ENCODE data around the gene SIM1.

Gene SIM1

GRCh38 chr6:100446115-100447080 is 18.3 kb downstream of the SIM1 start:
- in situ Hi-C loops (cut with HindIII; ENCODE audit: low sequenced_read_pairs) = no loop called here
- DNase-seq (ENCODE audit: low read depth) = no peak
- H3K4me3 ChIP-seq (ENCODE audit: low read depth, low read length) = no peak overlapping the region
- TF ChIP-seq, protein P1, sequence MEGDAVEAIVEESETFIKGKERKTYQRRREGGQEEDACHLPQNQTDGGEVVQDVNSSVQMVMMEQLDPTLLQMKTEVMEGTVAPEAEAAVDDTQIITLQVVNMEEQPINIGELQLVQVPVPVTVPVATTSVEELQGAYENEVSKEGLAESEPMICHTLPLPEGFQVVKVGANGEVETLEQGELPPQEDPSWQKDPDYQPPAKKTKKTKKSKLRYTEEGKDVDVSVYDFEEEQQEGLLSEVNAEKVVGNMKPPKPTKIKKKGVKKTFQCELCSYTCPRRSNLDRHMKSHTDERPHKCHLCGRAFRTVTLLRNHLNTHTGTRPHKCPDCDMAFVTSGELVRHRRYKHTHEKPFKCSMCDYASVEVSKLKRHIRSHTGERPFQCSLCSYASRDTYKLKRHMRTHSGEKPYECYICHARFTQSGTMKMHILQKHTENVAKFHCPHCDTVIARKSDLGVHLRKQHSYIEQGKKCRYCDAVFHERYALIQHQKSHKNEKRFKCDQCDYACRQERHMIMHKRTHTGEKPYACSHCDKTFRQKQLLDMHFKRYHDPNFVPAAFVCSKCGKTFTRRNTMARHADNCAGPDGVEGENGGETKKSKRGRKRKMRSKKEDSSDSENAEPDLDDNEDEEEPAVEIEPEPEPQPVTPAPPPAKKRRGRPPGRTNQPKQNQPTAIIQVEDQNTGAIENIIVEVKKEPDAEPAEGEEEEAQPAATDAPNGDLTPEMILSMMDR (IDR thresholded peaks at IDR 0.05; ENCODE audit: low read depth, low read length, missing control alignments) = no peak

DNA sequence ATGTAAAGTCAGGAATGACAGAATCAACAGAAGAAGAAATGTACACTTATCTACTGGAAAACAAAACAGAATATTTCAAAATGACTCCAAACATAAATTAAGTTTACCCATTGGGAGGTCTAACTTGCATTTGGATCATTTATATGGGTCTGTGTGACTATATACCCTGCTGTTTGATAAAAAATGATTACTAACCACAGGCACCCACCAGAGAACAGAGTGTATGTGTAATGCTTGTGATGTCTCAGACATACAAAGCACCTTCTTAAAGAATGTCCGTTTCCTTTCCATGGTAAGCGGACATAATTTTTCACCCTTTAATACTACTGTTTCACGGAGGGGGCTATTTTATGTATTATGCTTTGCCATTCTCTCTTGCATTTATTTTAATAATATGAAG is 19.2 kb downstream of the SIM1 start:
- no peak overlapping the region for H3K4me3 ChIP-seq (ENCODE audit: low read depth, low read length)
- in situ Hi-C loops (cut with HindIII; ENCODE audit: low sequenced_read_pairs) = no loop called here
- TF ChIP-seq, protein P1 (IDR thresholded peaks at IDR 0.05; ENCODE audit: low read depth, low read length, missing control alignments) = no peak
- no peak for DNase-seq (ENCODE audit: low read depth)

GRCh38 chr6:100440935-100441334 is 23.8 kb downstream of the SIM1 start:
- no peak overlapping the region for H3K4me3 ChIP-seq (ENCODE audit: low read depth, low read length)
- in situ Hi-C loops (cut with HindIII; ENCODE audit: low sequenced_read_pairs) = no loop called here
- TF ChIP-seq, protein P1 (IDR thresholded peaks at IDR 0.05; ENCODE audit: low read depth, low read length, missing control alignments) = no peak
- no peak for DNase-seq (ENCODE audit: low read depth)

DNA sequence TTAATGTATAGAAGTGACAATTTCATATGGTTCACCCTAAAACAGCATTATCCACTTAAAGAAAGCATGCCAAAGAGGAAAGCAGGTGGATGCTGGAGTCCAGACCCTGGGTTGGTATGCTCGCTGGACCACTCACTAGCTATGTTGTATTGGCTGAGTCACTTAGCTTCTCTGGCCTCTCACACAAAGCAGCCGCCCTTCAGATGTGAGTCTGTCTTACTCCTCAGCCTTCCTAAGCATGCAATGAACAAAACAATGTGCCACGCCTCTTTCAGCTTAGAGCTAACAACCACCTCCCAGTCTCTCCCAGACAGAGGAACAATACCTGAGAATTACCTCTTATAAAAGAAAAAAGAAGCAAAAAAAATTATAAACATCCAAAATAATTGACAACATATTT is 29.4 kb downstream of the SIM1 start:
- TF ChIP-seq, protein P1 (IDR thresholded peaks at IDR 0.05; ENCODE audit: low read depth, low read length, missing control alignments) = no peak
- H3K4me3 ChIP-seq (ENCODE audit: low read depth, low read length) = no peak overlapping the region
- DNase-seq (ENCODE audit: low read depth) = no peak
- in situ Hi-C loops (cut with HindIII; ENCODE audit: low sequenced_read_pairs) = no loop called here

DNA sequence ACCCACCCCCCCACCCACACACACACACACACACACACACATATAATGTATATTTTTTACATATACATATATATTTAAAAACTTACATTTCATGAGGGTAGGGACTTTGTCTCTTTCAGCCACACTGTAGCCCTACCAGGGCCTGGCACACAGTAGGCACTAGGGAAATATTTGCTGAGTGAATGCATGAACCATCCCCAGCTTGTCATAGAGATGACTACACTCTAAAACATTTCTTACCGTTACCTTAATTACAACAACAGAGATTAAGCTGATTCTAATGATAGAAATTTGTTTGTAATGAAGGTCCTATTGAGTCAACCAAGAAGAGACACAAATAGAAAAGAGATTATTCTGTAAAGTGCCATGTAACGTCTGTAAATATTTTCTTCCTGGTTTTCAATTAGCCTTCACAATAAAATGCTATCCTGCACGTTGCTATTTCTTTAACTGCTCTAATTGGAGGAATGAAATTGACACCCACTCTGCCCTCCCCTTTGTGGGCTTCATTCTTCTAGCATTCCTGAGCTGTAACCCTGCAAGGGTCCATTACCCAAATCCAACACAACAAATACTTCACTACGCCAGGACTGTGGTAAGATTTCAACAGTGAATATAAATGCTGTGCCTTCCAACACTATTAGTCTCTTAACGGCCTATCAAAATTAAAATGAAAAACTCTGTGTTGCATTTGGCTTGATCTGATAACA is 30.8 kb downstream of the SIM1 start:
- DNase-seq (ENCODE audit: low read depth) = no peak
- TF ChIP-seq, protein P1 (IDR thresholded peaks at IDR 0.05; ENCODE audit: low read depth, low read length, missing control alignments) = no peak
- in situ Hi-C loops (cut with HindIII; ENCODE audit: low sequenced_read_pairs) = no loop called here

DNA sequence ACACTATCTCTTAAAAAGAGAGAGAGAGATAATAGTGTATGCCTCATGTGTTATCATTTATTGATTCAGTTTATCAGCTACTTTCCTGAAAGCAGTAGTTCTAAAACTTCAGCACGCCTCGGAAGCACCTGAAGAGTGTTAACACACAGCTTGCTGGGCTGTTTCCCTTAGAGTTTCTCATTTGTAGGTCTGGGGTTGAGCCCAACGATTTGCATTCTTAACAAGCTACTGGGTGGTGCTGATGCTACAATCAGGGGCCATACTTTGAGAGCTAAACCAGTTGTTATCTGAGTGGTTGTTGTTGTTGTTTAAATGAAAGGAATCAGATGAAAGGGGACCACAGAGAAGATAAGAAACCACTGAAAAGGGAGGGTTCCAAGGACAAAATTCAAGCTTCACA is 32.6 kb downstream of the SIM1 start:
- H3K4me3 ChIP-seq (ENCODE audit: low read depth, low read length) = no peak overlapping the region
- in situ Hi-C loops (cut with HindIII; ENCODE audit: low sequenced_read_pairs) = no loop called here
- no peak for DNase-seq (ENCODE audit: low read depth)
- TF ChIP-seq, protein P1 (IDR thresholded peaks at IDR 0.05; ENCODE audit: low read depth, low read length, missing control alignments) = no peak

More for the DNA sequence above, 30.8 kb downstream of the SIM1 start:
- H3K4me3 ChIP-seq (ENCODE audit: low read depth, low read length) = no peak overlapping the region

Measured in astrocyte of the cerebellum (primary cell).